ENCODE results near the gene PTPRA. TPM values are rescaled to one million over a fixed set of nuclear protein-coding genes. Genes with fewer than 3 reads are reported as not detected.

The PTPRA gene
- total and polyA plus RNA-seq, 2 of the 4 experiments (the other 2 are of a cell fraction): 35.0 to 50.0 TPM

DNA sequence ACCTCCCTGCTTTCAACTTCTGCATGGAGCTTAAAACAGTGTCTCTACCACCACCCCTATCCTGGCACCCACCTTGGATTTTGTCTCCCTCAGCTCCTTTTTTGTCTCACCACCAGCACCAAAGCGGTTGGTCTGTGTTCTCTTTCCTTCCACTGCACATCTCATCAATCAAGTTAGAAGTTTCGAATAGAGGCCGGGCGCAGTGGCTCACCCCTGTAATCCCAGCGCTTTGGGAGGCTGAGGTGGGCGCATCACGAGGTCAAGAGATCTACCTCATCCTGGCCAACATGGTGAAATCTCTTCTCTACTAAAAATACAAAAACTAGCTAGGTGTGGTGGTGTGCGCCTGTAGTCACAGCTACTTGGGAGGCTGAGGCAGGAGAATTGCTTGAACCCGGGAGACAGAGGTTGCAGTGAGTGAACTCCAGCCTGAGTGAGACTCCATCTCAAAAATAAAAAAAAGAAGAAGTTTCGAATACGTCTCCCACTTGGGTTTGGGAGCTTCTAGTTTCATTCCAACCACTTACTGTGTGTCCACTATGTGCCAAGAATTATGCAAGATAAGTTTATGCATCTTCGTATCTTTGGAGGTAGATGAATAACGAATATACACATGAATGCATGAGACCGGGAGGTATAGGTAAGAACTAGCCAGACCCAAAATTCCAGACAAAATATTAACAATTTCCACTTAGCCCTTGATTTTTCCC is 38.7 kb upstream of the PTPRA start:
- H2BK120ac ChIP-seq (ENCODE audit: low read depth, low read length): no peak overlapping the region
- no peak overlapping the region for H2AK9ac ChIP-seq (replicated peaks; ENCODE audit: low read depth, low read length, poor library complexity)
- H4K5ac ChIP-seq (ENCODE audit: low read depth, low read length): no peak overlapping the region
- H3K9me3 ChIP-seq (ENCODE audit: control insufficient read depth, insufficient read depth, low read length): no peaks in the 10 kb centered on the region
- ATAC-seq (ENCODE audit: low read depth): no peak
- no peak overlapping the region for H3K4me3 ChIP-seq (ENCODE audit: insufficient read depth, low read depth, low read length)
- no peak for DNase-seq
- no peak overlapping the region for H2BK20ac ChIP-seq (ENCODE audit: low read depth, low read length)
- no peak overlapping the region for H3K56ac ChIP-seq (ENCODE audit: extremely low read depth, insufficient read depth, low read length)
- H3K27me3 ChIP-seq (ENCODE audit: control insufficient read depth, insufficient read depth, low read length): no peaks in the 10 kb centered on the region
- no peak overlapping the region for H3K23ac ChIP-seq (ENCODE audit: low read depth, low read length)
- no peak overlapping the region for H4K91ac ChIP-seq (ENCODE audit: insufficient read depth, low read depth, low read length)
- H3K4me1 ChIP-seq (ENCODE audit: control insufficient read depth, insufficient read depth, low read length): peaks cover 7% of the 10 kb centered on the region; the same call in 1 of the 2 replicates
- intact Hi-C loops (cut with micrococcal nuclease) (no loop called here), dilution Hi-C loops (cut with HindIII; ENCODE audit: low sequenced_read_pairs, unreplicated experiment) (no loop called here), in situ Hi-C loops (cut with MboI; ENCODE audit: low sequenced_read_pairs) (loop anchor here (25.0 kb wide), 1 partner anchor 322 kb away; the partner anchor contains the start of gene ZNF343)
- H3K9me1 ChIP-seq (ENCODE audit: insufficient read depth, low read length): peaks cover 24% of the 10 kb centered on the region
- H3K18ac ChIP-seq (ENCODE audit: low read depth, low read length): no peak overlapping the region
- no peak overlapping the region for H3K4ac ChIP-seq (ENCODE audit: low read depth, low read length)
- 95% methylated on average over 4 of the region's 14 CpGs; no CpG with 5 or more reads in 1 of the 2 experiments for WGBS, 2 experiments (ENCODE audit: extremely low coverage in 2 of 2, insufficient read length in 1 of 2)
- H4K20me1 ChIP-seq (ENCODE audit: insufficient read depth, low read length): peaks cover 3% of the 10 kb centered on the region; the same call in 1 of the 2 replicates
- no peak overlapping the region for H2BK15ac ChIP-seq (ENCODE audit: low read depth, low read length)
- BruUV-seq (replicated peaks): no TSS peak
- ChIA-PET CTCF (no interaction called here), POLR2A (ENCODE audit: unreplicated experiment) (no interaction called here)
- H2AFZ ChIP-seq (replicated peaks; ENCODE audit: low read length, poor library complexity): no peak overlapping the region
- no peak overlapping the region for H3K27ac ChIP-seq (ENCODE audit: insufficient read depth, low read length)
- H4K8ac ChIP-seq (ENCODE audit: low read depth in 2 of 2, low read length in 2 of 2): no peak overlapping the region
- no peak overlapping the region for H2AK5ac ChIP-seq (ENCODE audit: low read depth, low read length)
- TF ChIP-seq, protein P1, sequence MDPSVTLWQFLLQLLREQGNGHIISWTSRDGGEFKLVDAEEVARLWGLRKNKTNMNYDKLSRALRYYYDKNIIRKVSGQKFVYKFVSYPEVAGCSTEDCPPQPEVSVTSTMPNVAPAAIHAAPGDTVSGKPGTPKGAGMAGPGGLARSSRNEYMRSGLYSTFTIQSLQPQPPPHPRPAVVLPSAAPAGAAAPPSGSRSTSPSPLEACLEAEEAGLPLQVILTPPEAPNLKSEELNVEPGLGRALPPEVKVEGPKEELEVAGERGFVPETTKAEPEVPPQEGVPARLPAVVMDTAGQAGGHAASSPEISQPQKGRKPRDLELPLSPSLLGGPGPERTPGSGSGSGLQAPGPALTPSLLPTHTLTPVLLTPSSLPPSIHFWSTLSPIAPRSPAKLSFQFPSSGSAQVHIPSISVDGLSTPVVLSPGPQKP (IDR thresholded peaks at IDR 0.05; ENCODE audit: borderline replicate concordance, low read depth, low read length): no peak
- TF ChIP-seq MAZ (IDR thresholded peaks at IDR 0.05; ENCODE audit: borderline replicate concordance, low read depth, low read length): no peak
- no peak for TF ChIP-seq RCOR1 (IDR thresholded peaks at IDR 0.05; ENCODE audit: insufficient replicate concordance, low read length)
- TF ChIP-seq MXI1 (IDR thresholded peaks at IDR 0.05; ENCODE audit: borderline replicate concordance, low read depth, low read length): no peak
- TF ChIP-seq, protein P2, sequence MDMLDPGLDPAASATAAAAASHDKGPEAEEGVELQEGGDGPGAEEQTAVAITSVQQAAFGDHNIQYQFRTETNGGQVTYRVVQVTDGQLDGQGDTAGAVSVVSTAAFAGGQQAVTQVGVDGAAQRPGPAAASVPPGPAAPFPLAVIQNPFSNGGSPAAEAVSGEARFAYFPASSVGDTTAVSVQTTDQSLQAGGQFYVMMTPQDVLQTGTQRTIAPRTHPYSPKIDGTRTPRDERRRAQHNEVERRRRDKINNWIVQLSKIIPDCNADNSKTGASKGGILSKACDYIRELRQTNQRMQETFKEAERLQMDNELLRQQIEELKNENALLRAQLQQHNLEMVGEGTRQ (IDR thresholded peaks at IDR 0.05; ENCODE audit: low read depth, low read length): no peak
- TF ChIP-seq NFE2L2 (IDR thresholded peaks at IDR 0.05; ENCODE audit: low read depth, low read length): no peak
- no peak for TF ChIP-seq CHD1 (IDR thresholded peaks at IDR 0.05; ENCODE audit: low read depth, low read length)
- no peak for TF ChIP-seq MAFK (IDR thresholded peaks at IDR 0.05; ENCODE audit: low read depth, low read length)
- TF ChIP-seq BHLHE40 (IDR thresholded peaks at IDR 0.05; ENCODE audit: low read depth, low read length): no peak
- no peak for TF ChIP-seq RFX5 (IDR thresholded peaks at IDR 0.05; ENCODE audit: low read depth, low read length)
- TF ChIP-seq CEBPB (IDR thresholded peaks at IDR 0.05; ENCODE audit: low read depth, low read length): no peak
- no peak for TF ChIP-seq RAD21 (IDR thresholded peaks at IDR 0.05; ENCODE audit: low read length)
- TF ChIP-seq, protein P3, sequence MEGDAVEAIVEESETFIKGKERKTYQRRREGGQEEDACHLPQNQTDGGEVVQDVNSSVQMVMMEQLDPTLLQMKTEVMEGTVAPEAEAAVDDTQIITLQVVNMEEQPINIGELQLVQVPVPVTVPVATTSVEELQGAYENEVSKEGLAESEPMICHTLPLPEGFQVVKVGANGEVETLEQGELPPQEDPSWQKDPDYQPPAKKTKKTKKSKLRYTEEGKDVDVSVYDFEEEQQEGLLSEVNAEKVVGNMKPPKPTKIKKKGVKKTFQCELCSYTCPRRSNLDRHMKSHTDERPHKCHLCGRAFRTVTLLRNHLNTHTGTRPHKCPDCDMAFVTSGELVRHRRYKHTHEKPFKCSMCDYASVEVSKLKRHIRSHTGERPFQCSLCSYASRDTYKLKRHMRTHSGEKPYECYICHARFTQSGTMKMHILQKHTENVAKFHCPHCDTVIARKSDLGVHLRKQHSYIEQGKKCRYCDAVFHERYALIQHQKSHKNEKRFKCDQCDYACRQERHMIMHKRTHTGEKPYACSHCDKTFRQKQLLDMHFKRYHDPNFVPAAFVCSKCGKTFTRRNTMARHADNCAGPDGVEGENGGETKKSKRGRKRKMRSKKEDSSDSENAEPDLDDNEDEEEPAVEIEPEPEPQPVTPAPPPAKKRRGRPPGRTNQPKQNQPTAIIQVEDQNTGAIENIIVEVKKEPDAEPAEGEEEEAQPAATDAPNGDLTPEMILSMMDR (conservative IDR thresholded peaks at IDR 0.05; ENCODE audit: low read depth, low read length): no peak
- H3K14ac ChIP-seq (replicated peaks; ENCODE audit: low read depth, low read length): no peak overlapping the region
- H3K79me1 ChIP-seq (ENCODE audit: low read depth in 1 of 2, low read length in 2 of 2): peaks cover 4 to 15% of the 10 kb centered on the region in 2 experiments; a peak in 3 of 4 replicates
- H2BK5ac ChIP-seq (ENCODE audit: low read depth, low read length, poor library complexity, severe bottlenecking): no peak overlapping the region
- peaks cover 26% of the 10 kb centered on the region for H3K36me3 ChIP-seq (ENCODE audit: control insufficient read depth, insufficient read depth, low read length)
- no peak overlapping the region for H3K9ac ChIP-seq (ENCODE audit: low read depth, low read length)
- no peak overlapping the region for H3K4me2 ChIP-seq (ENCODE audit: low read depth, low read length)

Data from IMR-90 (cell line).